Stimulated activated CD4-positive, alpha-beta T cell treated with anti-CD3 and anti-CD28 coated beads, Interleukin-1b, Interleukin-23, amount 100 ng/mL, for 48 hours (primary cell): ENCODE measurements around the gene CYP2A7.
"Not testable (repeated sequence)": the region's sequence is repeated elsewhere in the genome, so short reads cannot be mapped to it uniquely, and the experiment has no call there.

ENCODE experiments used
- DNase-seq: peaks from one replicate; pipeline ENCODE4 v3.0.0-alpha.2; 2020

CYP2A7 gene

GRCh38 chr19:40838477-40838876 is 43.6 kb downstream of the CYP2A7 start:
- DNase-seq: not testable (repeated sequence)

GRCh38 chr19:40836754-40837429 is 45.1 kb downstream of the CYP2A7 start:
- no peak for DNase-seq

GRCh38 chr19:40833728-40834533 is 48.1 kb downstream of the CYP2A7 start:
- DNase-seq: not testable (repeated sequence)

GRCh38 chr19:40832431-40832790 is 49.6 kb downstream of the CYP2A7 start:
- DNase-seq: not testable (repeated sequence)

- no peak for DNase-seq
These were observed 50.3 kb downstream of the CYP2A7 start for GRCh38 chr19:40831502-40832430.

- not testable (repeated sequence) for DNase-seq
These were observed 51.3 kb downstream of the CYP2A7 start for GRCh38 chr19:40830741-40831140.

GRCh38 chr19:40829205-40829604 is 52.8 kb downstream of the CYP2A7 start:
- no peak for DNase-seq

- no peak for DNase-seq
These were observed 54.4 kb downstream of the CYP2A7 start for GRCh38 chr19:40827386-40828247.

- not testable (repeated sequence) for DNase-seq
These were observed 55.2 kb downstream of the CYP2A7 start for GRCh38 chr19:40826699-40827385.

GRCh38 chr19:40826312-40826698 is 55.7 kb downstream of the CYP2A7 start:
- DNase-seq: not testable (repeated sequence)

GRCh38 chr19:40825460-40826095 is 56.5 kb downstream of the CYP2A7 start:
- not testable (repeated sequence) for DNase-seq
